SH-SY5Y (cell line): Measurements from ENCODE around the gene KATNBL1.

Experiments used
- GATA2 ChIP-seq: IDR thresholded peaks from 2 replicates; pipeline ENCODE4 v1.6.1; 2011; ENCODE audit warnings: mild to moderate bottlenecking, low read depth, low read length
- GATA3 ChIP-seq: IDR thresholded peaks from 2 replicates; pipeline ENCODE4 v1.6.1; 2011; ENCODE audit warnings: low read depth, mild to moderate bottlenecking, low read length, moderate library complexity

The KATNBL1 gene, protein sequence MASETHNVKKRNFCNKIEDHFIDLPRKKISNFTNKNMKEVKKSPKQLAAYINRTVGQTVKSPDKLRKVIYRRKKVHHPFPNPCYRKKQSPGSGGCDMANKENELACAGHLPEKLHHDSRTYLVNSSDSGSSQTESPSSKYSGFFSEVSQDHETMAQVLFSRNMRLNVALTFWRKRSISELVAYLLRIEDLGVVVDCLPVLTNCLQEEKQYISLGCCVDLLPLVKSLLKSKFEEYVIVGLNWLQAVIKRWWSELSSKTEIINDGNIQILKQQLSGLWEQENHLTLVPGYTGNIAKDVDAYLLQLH

GRCh38 chr15:34209421-34210282, at the start of gene KATNBL1:
Gene KATNBL1, minus strand, starts transcription at chr15:34210096. Its CDS starts 46,420 bp downstream, at chr15:34163676.
- peak; percentile 24; the same call in 1 of the 2 replicates for TF ChIP-seq GATA2
- no peak for TF ChIP-seq GATA3

DNA sequence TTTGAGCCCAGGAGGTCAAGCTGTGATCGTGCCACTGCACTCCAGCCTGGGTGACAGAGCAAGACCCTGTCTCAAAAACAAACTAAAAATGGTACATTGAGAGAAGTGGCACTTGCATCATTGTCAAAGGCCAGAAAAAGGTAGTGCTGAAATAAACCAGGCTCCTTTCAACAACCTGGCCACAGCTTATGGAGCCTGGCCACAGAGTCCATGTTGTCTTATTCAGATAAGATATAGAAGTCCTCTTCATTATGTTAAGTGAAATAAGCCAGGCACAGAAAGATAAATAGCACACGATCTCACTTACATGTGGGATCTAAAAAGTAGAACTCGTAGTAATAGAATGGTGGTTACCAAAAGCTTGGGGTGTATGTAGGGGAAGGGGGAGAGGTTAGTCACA, 49.7 kb upstream of the KATNBL1 start:
- TF ChIP-seq GATA2 (no peak), GATA3 (no peak)

- no peak for TF ChIP-seq GATA2
Measured at GRCh38 chr15:34258151-34258550, 48.3 kb upstream of the KATNBL1 start.

DNA sequence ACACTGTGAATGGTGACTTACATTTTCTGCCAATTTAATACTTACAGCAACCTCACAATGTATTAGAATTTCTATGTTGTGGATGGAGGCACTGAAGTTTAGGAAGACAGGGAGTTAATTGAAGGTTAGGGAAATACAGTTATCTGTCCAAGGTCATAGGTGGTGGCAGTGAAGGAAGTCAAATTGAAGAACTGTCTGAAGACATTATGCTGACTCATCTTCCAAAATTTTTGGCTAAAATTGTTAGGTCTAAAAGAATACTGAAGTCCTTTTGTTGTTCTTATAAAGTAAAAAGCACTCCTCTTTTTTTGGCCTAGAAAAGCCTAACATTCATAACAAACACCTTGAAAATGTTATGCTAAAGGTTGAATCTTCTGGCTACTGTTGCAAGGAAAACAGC, 42.6 kb upstream of the KATNBL1 start:
- TF ChIP-seq GATA2: no peak
- TF ChIP-seq GATA3: no peak

GRCh38 chr15:34248190-34248589, 38.3 kb upstream of the KATNBL1 start:
- TF ChIP-seq GATA2 (no peak), GATA3 (no peak)

DNA sequence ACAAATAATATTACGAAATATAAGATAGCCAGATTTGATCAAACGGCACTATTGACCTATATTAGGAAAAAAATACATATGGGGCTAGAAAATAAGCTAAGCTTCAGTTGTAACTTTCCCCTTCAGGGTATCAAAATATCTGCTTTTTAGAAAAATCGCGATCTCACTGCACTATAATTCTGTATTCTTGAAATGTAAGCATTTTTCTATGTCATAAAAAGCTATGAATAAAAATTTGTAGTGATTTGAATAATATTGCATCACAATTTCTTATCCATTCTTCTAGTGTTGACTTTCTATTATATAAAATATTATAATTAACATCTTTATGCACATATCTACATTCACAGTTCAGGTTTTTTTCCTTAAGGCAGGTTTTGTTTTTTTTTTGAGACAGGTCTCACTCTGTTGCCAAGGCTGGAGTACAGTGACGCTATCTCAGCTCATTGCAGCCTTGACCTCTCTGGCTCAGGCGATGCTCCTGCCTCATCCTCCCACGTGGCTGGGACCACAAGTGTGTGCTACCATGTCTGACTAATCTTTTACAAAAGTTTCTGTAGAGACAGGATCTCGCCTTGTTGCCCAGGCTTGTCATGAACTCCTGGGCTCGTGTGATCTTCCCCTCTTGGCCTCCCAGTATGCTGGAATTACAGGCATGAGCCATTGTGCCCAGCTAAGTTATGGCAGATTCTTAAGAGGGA, 36.5 kb upstream of the KATNBL1 start:
- TF ChIP-seq GATA3 (no peak), GATA2 (no peak)

GRCh38 chr15:34243226-34243625, 33.3 kb upstream of the KATNBL1 start:
- TF ChIP-seq GATA2 (no peak), GATA3 (no peak)

DNA sequence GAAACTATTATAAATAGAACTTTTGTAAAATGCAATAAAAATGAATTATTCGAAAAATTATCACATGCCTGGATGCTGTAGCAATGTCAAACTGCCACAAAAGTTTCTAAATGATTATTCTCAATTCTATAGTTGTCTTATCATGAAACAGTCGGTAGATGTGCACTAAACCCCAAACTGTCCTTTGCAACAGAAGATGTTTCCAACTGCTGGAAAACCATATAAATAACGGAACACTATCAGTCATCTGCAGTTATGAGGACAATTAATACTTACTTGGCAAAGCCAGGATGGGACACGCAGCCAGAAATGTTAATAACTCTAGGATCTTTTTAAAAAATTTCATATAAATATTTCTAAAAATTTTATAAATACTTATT, 32.4 kb upstream of the KATNBL1 start:
- TF ChIP-seq GATA3 (no peak), GATA2 (no peak)

GRCh38 chr15:34241376-34242330, 31.8 kb upstream of the KATNBL1 start:
- no peak for TF ChIP-seq GATA3
- no peak for TF ChIP-seq GATA2

- TF ChIP-seq GATA2: no peak
- TF ChIP-seq GATA3: no peak
Measured at GRCh38 chr15:34240537-34240936, 30.6 kb upstream of the KATNBL1 start.

DNA sequence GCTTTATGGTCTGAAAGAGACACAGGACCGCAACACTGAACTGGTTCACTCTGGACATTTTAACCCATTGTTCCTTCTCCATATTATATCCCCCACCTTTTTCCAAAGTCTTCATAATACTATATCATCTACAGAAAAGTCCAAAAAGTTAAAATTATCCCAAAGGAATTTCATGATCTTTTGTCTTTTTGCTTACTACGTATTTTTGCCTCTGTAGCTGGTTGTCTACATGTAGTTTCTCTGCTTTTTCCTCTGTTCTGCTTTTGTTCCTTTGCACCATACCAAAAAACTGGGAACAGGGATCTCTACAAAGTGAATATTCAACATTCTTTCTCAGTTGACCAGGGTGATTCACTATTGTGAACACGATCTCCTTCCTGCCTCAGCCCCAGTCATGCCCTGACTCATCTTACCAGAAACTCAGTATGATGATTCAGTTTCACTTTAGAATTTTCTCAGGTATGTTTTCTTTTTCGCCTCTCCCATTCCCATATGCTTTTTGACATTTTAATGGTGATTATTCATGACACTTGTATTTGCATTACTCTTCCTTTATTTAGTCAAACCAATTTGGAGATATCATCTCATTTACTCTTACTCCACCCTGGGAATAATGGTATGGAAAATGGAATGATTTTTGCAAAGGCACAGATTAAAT, 29.4 kb upstream of the KATNBL1 start:
- TF ChIP-seq GATA2 (no peak), GATA3 (no peak)

GRCh38 chr15:34233614-34234013, 23.7 kb upstream of the KATNBL1 start:
- TF ChIP-seq GATA3: no peak
- no peak for TF ChIP-seq GATA2
